Measurements from ENCODE around the gene FBXO11. TPM values are rescaled to one million over a fixed set of nuclear protein-coding genes. Genes with fewer than 3 reads are reported as not detected.

FBXO11 gene
- total RNA-seq, 1 experiment from 2014 or later = 58.0 TPM

DNA sequence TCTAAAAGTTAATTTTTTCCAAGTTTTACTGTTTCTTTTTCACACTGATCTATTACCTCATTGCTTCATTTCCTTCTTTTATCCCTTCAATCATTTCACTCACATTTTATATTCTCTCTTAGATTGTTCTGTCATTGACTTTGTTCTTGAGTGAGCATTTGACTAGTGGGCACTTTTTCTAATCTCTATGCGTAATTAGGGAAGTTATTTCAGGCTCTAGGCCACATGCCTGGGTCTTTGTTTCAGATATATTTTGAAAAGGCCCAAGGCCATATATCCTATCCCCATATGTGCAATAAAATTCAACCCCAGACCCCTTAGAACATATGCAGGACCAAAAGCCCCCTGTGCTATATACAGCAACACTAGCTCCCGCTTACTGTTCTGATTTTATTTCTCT, 62.1 kb downstream of the FBXO11 start:
- Mint-ChIP-seq H3K36me3 (ENCODE audit: insufficient read depth, unreplicated experiment) (peaks cover 3% of the 10 kb centered on the region), H3K4me1 (ENCODE audit: low read depth, unreplicated experiment) (no peaks in the 10 kb centered on the region), H3K9me3 (ENCODE audit: low read depth, unreplicated experiment) (no peaks in the 10 kb centered on the region), H3K27me3 (ENCODE audit: unreplicated experiment) (no peaks in the 10 kb centered on the region), H3K4me3 (ENCODE audit: low read depth, unreplicated experiment) (no peak overlapping the region), H3K27ac (ENCODE audit: unreplicated experiment) (no peak overlapping the region)
- intact Hi-C loops (cut with micrococcal nuclease; ENCODE audit: unreplicated experiment) = no loop called here
- CTCF ChIA-PET = no interaction called here
- BruUV-seq (replicated peaks) = no TSS peak
- TF ChIP-seq, protein P1, sequence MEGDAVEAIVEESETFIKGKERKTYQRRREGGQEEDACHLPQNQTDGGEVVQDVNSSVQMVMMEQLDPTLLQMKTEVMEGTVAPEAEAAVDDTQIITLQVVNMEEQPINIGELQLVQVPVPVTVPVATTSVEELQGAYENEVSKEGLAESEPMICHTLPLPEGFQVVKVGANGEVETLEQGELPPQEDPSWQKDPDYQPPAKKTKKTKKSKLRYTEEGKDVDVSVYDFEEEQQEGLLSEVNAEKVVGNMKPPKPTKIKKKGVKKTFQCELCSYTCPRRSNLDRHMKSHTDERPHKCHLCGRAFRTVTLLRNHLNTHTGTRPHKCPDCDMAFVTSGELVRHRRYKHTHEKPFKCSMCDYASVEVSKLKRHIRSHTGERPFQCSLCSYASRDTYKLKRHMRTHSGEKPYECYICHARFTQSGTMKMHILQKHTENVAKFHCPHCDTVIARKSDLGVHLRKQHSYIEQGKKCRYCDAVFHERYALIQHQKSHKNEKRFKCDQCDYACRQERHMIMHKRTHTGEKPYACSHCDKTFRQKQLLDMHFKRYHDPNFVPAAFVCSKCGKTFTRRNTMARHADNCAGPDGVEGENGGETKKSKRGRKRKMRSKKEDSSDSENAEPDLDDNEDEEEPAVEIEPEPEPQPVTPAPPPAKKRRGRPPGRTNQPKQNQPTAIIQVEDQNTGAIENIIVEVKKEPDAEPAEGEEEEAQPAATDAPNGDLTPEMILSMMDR (IDR thresholded peaks at IDR 0.05; ENCODE audit: unreplicated experiment) = no peak
- no peak for DNase-seq

DNA sequence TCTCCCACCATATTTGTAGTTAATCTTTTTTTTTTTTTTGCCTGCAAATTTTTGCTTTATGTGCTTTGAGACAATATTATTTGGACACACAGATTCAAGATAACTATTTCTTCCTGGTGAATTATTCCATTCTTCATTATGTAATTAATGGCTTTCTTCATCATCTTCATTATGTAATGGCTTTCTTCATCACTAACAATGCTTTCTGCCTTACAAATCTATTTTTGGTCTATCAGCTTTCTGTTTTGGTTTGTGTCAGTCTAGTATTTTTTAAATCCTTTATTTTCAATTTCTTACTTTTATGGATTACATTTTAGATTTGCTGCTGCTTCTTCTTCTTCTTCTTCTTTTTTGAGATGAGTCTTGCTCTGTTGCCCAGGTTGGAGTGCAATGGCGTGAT, 62.9 kb downstream of the FBXO11 start:
- Mint-ChIP-seq H3K27me3 (ENCODE audit: unreplicated experiment) (no peaks in the 10 kb centered on the region), H3K4me3 (ENCODE audit: low read depth, unreplicated experiment) (no peak overlapping the region), H3K4me1 (ENCODE audit: low read depth, unreplicated experiment) (no peaks in the 10 kb centered on the region), H3K9me3 (ENCODE audit: low read depth, unreplicated experiment) (no peaks in the 10 kb centered on the region), H3K27ac (ENCODE audit: unreplicated experiment) (peak overlapping the region; percentile 36), H3K36me3 (ENCODE audit: insufficient read depth, unreplicated experiment) (peaks cover 8% of the 10 kb centered on the region)
- no TSS peak for BruUV-seq (replicated peaks)
- no peak for DNase-seq
- TF ChIP-seq, protein P1 (IDR thresholded peaks at IDR 0.05; ENCODE audit: unreplicated experiment) = no peak
- CTCF ChIA-PET = no interaction called here
- intact Hi-C loops (cut with micrococcal nuclease; ENCODE audit: unreplicated experiment) = no loop called here

GRCh38 chr2:47842846-47843245, 63.5 kb downstream of the FBXO11 start:
- H3K4me1 Mint-ChIP-seq (ENCODE audit: low read depth, unreplicated experiment) = no peaks in the 10 kb centered on the region
- TF ChIP-seq, protein P1 (IDR thresholded peaks at IDR 0.05; ENCODE audit: unreplicated experiment) = no peak
- no peak overlapping the region for H3K27ac Mint-ChIP-seq (ENCODE audit: unreplicated experiment)
- no peaks in the 10 kb centered on the region for H3K9me3 Mint-ChIP-seq (ENCODE audit: low read depth, unreplicated experiment)
- H3K36me3 Mint-ChIP-seq (ENCODE audit: insufficient read depth, unreplicated experiment) = peaks cover 11% of the 10 kb centered on the region
- no peaks in the 10 kb centered on the region for H3K27me3 Mint-ChIP-seq (ENCODE audit: unreplicated experiment)
- no TSS peak for BruUV-seq (replicated peaks)
- CTCF ChIA-PET = interaction anchor here (0.7 kb wide), 1 partner anchor 221 kb away, joined by 4 read pairs; no protein-coding TSS in a partner anchor
- no peak overlapping the region for H3K4me3 Mint-ChIP-seq (ENCODE audit: low read depth, unreplicated experiment)
- intact Hi-C loops (cut with micrococcal nuclease; ENCODE audit: unreplicated experiment) = no loop called here
- no peak for DNase-seq

GRCh38 chr2:47838686-47839085, 67.6 kb downstream of the FBXO11 start:
- H3K4me3 Mint-ChIP-seq (ENCODE audit: low read depth, unreplicated experiment) = no peak overlapping the region
- H3K27ac Mint-ChIP-seq (ENCODE audit: unreplicated experiment) = no peak overlapping the region
- DNase-seq = no peak
- H3K4me1 Mint-ChIP-seq (ENCODE audit: low read depth, unreplicated experiment) = no peaks in the 10 kb centered on the region
- H3K36me3 Mint-ChIP-seq (ENCODE audit: insufficient read depth, unreplicated experiment) = peaks cover 29% of the 10 kb centered on the region
- TF ChIP-seq, protein P1 (IDR thresholded peaks at IDR 0.05; ENCODE audit: unreplicated experiment) = no peak
- intact Hi-C loops (cut with micrococcal nuclease; ENCODE audit: unreplicated experiment) = no loop called here
- H3K9me3 Mint-ChIP-seq (ENCODE audit: low read depth, unreplicated experiment) = no peaks in the 10 kb centered on the region
- no peaks in the 10 kb centered on the region for H3K27me3 Mint-ChIP-seq (ENCODE audit: unreplicated experiment)
- CTCF ChIA-PET = no interaction called here
- no TSS peak for BruUV-seq (replicated peaks)
